ENCODE results near the gene ADAMTS15. TPM values are rescaled to one million over a fixed set of nuclear protein-coding genes. Genes with fewer than 3 reads are reported as not detected.

ADAMTS15 gene
- total RNA-seq, 1 donor from 2014 or later = 13.8 TPM

GRCh38 chr11:130426223-130426836 is 22.1 kb upstream of the ADAMTS15 start:
- no peak overlapping the region for H3K4me3 Mint-ChIP-seq (ENCODE audit: unreplicated experiment)
- no peak overlapping the region for H3K4me2 ChIP-seq (ENCODE audit: low read length)

GRCh38 chr11:130426837-130427341 is 21.6 kb upstream of the ADAMTS15 start:
- H3K4me3 ChIP-seq (ENCODE audit: insufficient read depth, low read depth, low read length) = no peak overlapping the region
- no peaks in the 10 kb centered on the region for H3K36me3 ChIP-seq (ENCODE audit: insufficient read depth, low read length)
- H4K20me1 ChIP-seq (ENCODE audit: insufficient read depth, low read length) = no peaks in the 10 kb centered on the region
- Mint-ChIP-seq H3K4me1 (ENCODE audit: low read depth, unreplicated experiment) (peaks cover 3% of the 10 kb centered on the region), H3K9me3 (ENCODE audit: unreplicated experiment) (peaks cover 3% of the 10 kb centered on the region), H3K27ac (ENCODE audit: unreplicated experiment) (no peak overlapping the region), H3K27me3 (ENCODE audit: low read depth, unreplicated experiment) (peaks cover 80% of the 10 kb centered on the region), H3K36me3 (ENCODE audit: low read depth, unreplicated experiment) (peaks cover 3% of the 10 kb centered on the region), H3K4me3 (ENCODE audit: unreplicated experiment) (peak overlapping the region; percentile 50)
- H3K27ac ChIP-seq (ENCODE audit: low read depth, low read length) = no peak overlapping the region
- no peaks in the 10 kb centered on the region for H3K4me1 ChIP-seq (ENCODE audit: insufficient read depth, low read length)
- H3K79me2 ChIP-seq (ENCODE audit: insufficient read depth, low read length) = no peaks in the 10 kb centered on the region
- peaks cover 77% of the 10 kb centered on the region for H3K27me3 ChIP-seq (ENCODE audit: insufficient read depth, low read length)
- no peak for TF ChIP-seq EZH2 (IDR thresholded peaks at IDR 0.05; ENCODE audit: insufficient read depth, low read length)
- no peak overlapping the region for H3K4me2 ChIP-seq (ENCODE audit: low read length)
- no peaks in the 10 kb centered on the region for H3K9me3 ChIP-seq (ENCODE audit: insufficient read depth, low read depth, low read length)
- H2AFZ ChIP-seq (ENCODE audit: low read depth, low read length) = no peak overlapping the region
- H3K9ac ChIP-seq (ENCODE audit: low read length) = no peak overlapping the region
- no peak for DNase-seq (ENCODE audit: low read depth)
- FAIRE-seq = no peak

More at GRCh38 chr11:130426223-130426836, 22.1 kb upstream of the ADAMTS15 start:
- H4K20me1 ChIP-seq (ENCODE audit: insufficient read depth, low read length) = no peaks in the 10 kb centered on the region
- no peaks in the 10 kb centered on the region for H3K36me3 ChIP-seq (ENCODE audit: insufficient read depth, low read length)
- H3K9ac ChIP-seq (ENCODE audit: low read length) = no peak overlapping the region
- H3K4me3 ChIP-seq (ENCODE audit: insufficient read depth, low read depth, low read length) = no peak overlapping the region
- H3K4me1 ChIP-seq (ENCODE audit: insufficient read depth, low read length) = no peaks in the 10 kb centered on the region
- Mint-ChIP-seq H3K4me1 (ENCODE audit: low read depth, unreplicated experiment) (peaks cover 3% of the 10 kb centered on the region), H3K9me3 (ENCODE audit: unreplicated experiment) (peaks cover 3% of the 10 kb centered on the region), H3K27ac (ENCODE audit: unreplicated experiment) (no peak overlapping the region), H3K27me3 (ENCODE audit: low read depth, unreplicated experiment) (peaks cover 84% of the 10 kb centered on the region), H3K36me3 (ENCODE audit: low read depth, unreplicated experiment) (peaks cover 3% of the 10 kb centered on the region)
- TF ChIP-seq CTCF (IDR thresholded peaks at IDR 0.05; ENCODE audit: insufficient read depth, low read depth, low read length) = no peak
- no peak for TF ChIP-seq EZH2 (IDR thresholded peaks at IDR 0.05; ENCODE audit: insufficient read depth, low read length)
- no peak overlapping the region for H3K27ac ChIP-seq (ENCODE audit: low read depth, low read length)
- H2AFZ ChIP-seq (ENCODE audit: low read depth, low read length) = no peak overlapping the region
- H3K9me3 ChIP-seq (ENCODE audit: insufficient read depth, low read depth, low read length) = no peaks in the 10 kb centered on the region
- no peak for FAIRE-seq
- H3K79me2 ChIP-seq (ENCODE audit: insufficient read depth, low read length) = no peaks in the 10 kb centered on the region
- H3K27me3 ChIP-seq (ENCODE audit: insufficient read depth, low read length) = peaks cover 77% of the 10 kb centered on the region
- DNase-seq (ENCODE audit: low read depth) = no peak

- Mint-ChIP-seq H3K9me3 (ENCODE audit: unreplicated experiment) (peaks cover 3% of the 10 kb centered on the region), H3K4me3 (ENCODE audit: unreplicated experiment) (peak overlapping the region; percentile 50), H3K36me3 (ENCODE audit: low read depth, unreplicated experiment) (peaks cover 3% of the 10 kb centered on the region), H3K27ac (ENCODE audit: unreplicated experiment) (peak overlapping the region; percentile 66), H3K27me3 (ENCODE audit: low read depth, unreplicated experiment) (peaks cover 71% of the 10 kb centered on the region), H3K4me1 (ENCODE audit: low read depth, unreplicated experiment) (peaks cover 3% of the 10 kb centered on the region)
- no peak overlapping the region for H2AFZ ChIP-seq (ENCODE audit: low read depth, low read length)
- no peak overlapping the region for H3K4me3 ChIP-seq (ENCODE audit: insufficient read depth, low read depth, low read length)
- peak overlapping the region; percentile 81 for H3K4me2 ChIP-seq (ENCODE audit: low read length)
- H3K27me3 ChIP-seq (ENCODE audit: insufficient read depth, low read length) = peaks cover 72% of the 10 kb centered on the region
- no peaks in the 10 kb centered on the region for H3K36me3 ChIP-seq (ENCODE audit: insufficient read depth, low read length)
- H4K20me1 ChIP-seq (ENCODE audit: insufficient read depth, low read length) = no peaks in the 10 kb centered on the region
- no peaks in the 10 kb centered on the region for H3K4me1 ChIP-seq (ENCODE audit: insufficient read depth, low read length)
- H3K27ac ChIP-seq (ENCODE audit: low read depth, low read length) = no peak overlapping the region
- H3K9me3 ChIP-seq (ENCODE audit: insufficient read depth, low read depth, low read length) = no peaks in the 10 kb centered on the region
- FAIRE-seq = no peak
- TF ChIP-seq EZH2 (IDR thresholded peaks at IDR 0.05; ENCODE audit: insufficient read depth, low read length) = peak; percentile 96
- TF ChIP-seq CTCF (IDR thresholded peaks at IDR 0.05; ENCODE audit: insufficient read depth, low read depth, low read length) = no peak
- no peak for DNase-seq (ENCODE audit: low read depth)
- H3K9ac ChIP-seq (ENCODE audit: low read length) = no peak overlapping the region
- H3K79me2 ChIP-seq (ENCODE audit: insufficient read depth, low read length) = no peaks in the 10 kb centered on the region
Measured at GRCh38 chr11:130427581-130428315, 20.7 kb upstream of the ADAMTS15 start.
